B cell (primary cell): ENCODE results near the gene ZFP14. TPM values are rescaled to one million over a fixed set of nuclear protein-coding genes. Genes with fewer than 3 reads are reported as not detected.
A peak's percentile ranks its signal among the peaks of the same experiment; 100 is the strongest.

ENCODE experiments used
- ATAC-seq: fragments of 200-7000 bp; cut with Tn5 transposase; one replicate; pipeline ENCODE4 v1.10.0; 2021; ENCODE audit warnings: low read depth, mild to moderate bottlenecking, moderate number of reproducible peaks, moderate library complexity
- CTCF ChIA-PET: fragments of 350-600 bp; sonication (Branson Sonifier 250); formaldehyde crosslinking; loops from one replicate; lab custom pipeline; 2021; ENCODE audit warnings: antibody characterized with exemption, inconsistent platforms; lab: Charles Lee
- POLR2A ChIA-PET: fragments of 350-600 bp; sonication (Branson Sonifier 250); formaldehyde crosslinking; loops from one replicate; lab custom pipeline; 2021; ENCODE audit warnings: antibody characterized with exemption; lab: Charles Lee
- DNase-seq: peaks from one replicate; pipeline ENCODE4 v3.0.0; 2013
- H2AFZ ChIP-seq: 2 replicates; pipeline ENCODE4 v1.6.1; 2012; ENCODE audit warnings: mild to moderate bottlenecking, low read depth, low read length; ENCODE audit not compliant: insufficient read depth, poor library complexity, severe bottlenecking
- H3K27ac ChIP-seq, 2 donors: 1 replicate in 1 of 2; 2 replicates in 1 of 2; pipeline ENCODE4 v1.5.1; 2012 to 2013; ENCODE audit warnings: low read length in 2 of 2, mild to moderate bottlenecking in 2 of 2, moderate library complexity in 1 of 2
- H3K27me3 ChIP-seq, 4 experiments: fragments of 200-600 bp in 1 of 4; sonication (generic) in 1 of 4; replicated peaks in 1 of 4; 1 replicate in 2 of 4; 2 replicates in 2 of 4; pipeline versions ENCODE4 v1.6.1 to v1.7.0; 2013 to 2016; ENCODE audit warnings: low read length in 3 of 4, mild to moderate bottlenecking in 2 of 4, mixed read lengths in 1 of 4, moderate library complexity in 1 of 4; ENCODE audit not compliant: insufficient read depth in 4 of 4, control insufficient read depth in 3 of 4; ENCODE audit errors: control extremely low read depth in 1 of 4
- H3K36me3 ChIP-seq, 2 experiments: replicated peaks in 1 of 2; 1 replicate in 1 of 2; 2 replicates in 1 of 2; pipeline versions ENCODE4 v1.6.1 to v1.7.1; 2013; ENCODE audit warnings: low read length in 1 of 2; ENCODE audit not compliant: insufficient read depth in 2 of 2, control insufficient read depth in 1 of 2; ENCODE audit errors: control extremely low read depth in 1 of 2, extremely low read depth in 1 of 2
- H3K4me1 ChIP-seq, 2 donors: fragments of 200-600 bp in 1 of 2; sonication (generic) in 1 of 2; 1 replicate in 1 of 2; 2 replicates in 1 of 2; pipeline versions ENCODE4 v1.5.1 to v1.6.1; 2013 to 2017; ENCODE audit warnings: low read length in 2 of 2; ENCODE audit not compliant: control insufficient read depth in 2 of 2, insufficient read depth in 2 of 2
- H3K4me2 ChIP-seq: replicated peaks from 2 replicates; pipeline ENCODE3; 2012; ENCODE audit warnings: mild to moderate bottlenecking, low read depth, low read length; ENCODE audit not compliant: poor library complexity, severe bottlenecking
- H3K4me3 ChIP-seq, 5 experiments: fragments of 200-600 bp in 1 of 5; sonication (generic) in 1 of 5; 1 replicate in 3 of 5; 2 replicates in 2 of 5; pipeline versions ENCODE4 v1.5.1 to v1.7.0; 2011 to 2016; ENCODE audit warnings: low read length in 4 of 5, mild to moderate bottlenecking in 4 of 5, low read depth in 2 of 5, control low read depth in 1 of 5, moderate library complexity in 1 of 5; ENCODE audit not compliant: insufficient read depth in 1 of 5; ENCODE audit errors: control extremely low read depth in 1 of 5, extremely low read depth in 1 of 5
- H3K79me2 ChIP-seq: fragments of 200-600 bp; sonication (generic); one replicate; pipeline ENCODE4 v1.6.0; 2016; ENCODE audit warnings: low read length; ENCODE audit not compliant: control insufficient read depth, insufficient read depth
- H3K9ac ChIP-seq: fragments of 200-600 bp; sonication (generic); 2 replicates; pipeline ENCODE4 v1.6.1; 2017; ENCODE audit warnings: mild to moderate bottlenecking, low read length, moderate library complexity
- H3K9me3 ChIP-seq, 3 donors: one replicate each; pipeline versions ENCODE4 v1.6.1 to v1.7.1; 2013; ENCODE audit warnings: low read length in 2 of 3; ENCODE audit not compliant: control insufficient read depth in 2 of 3, insufficient read depth in 1 of 3; ENCODE audit errors: control extremely low read depth in 1 of 3
- H4K20me1 ChIP-seq: 2 replicates; pipeline ENCODE4 v1.6.0; 2012; ENCODE audit warnings: mild to moderate bottlenecking, low read length; ENCODE audit not compliant: insufficient read depth, control insufficient read depth, poor library complexity, severe bottlenecking
- H3K27ac Mint-ChIP-seq: one replicate; pipeline ENCODE4 v1.8.0; 2021; ENCODE audit warnings: mixed read lengths
- H3K27me3 Mint-ChIP-seq: one replicate; pipeline ENCODE4 v1.8.0; 2021; ENCODE audit warnings: mixed read lengths
- H3K4me1 Mint-ChIP-seq: one replicate; pipeline ENCODE4 v1.8.0; 2021; ENCODE audit warnings: mixed read lengths
- H3K4me3 Mint-ChIP-seq: one replicate; pipeline ENCODE4 v1.8.0; 2021; ENCODE audit warnings: mixed read lengths
- H3K9me3 Mint-ChIP-seq: one replicate; pipeline ENCODE4 v1.8.0; 2022; ENCODE audit warnings: mixed read lengths; ENCODE audit not compliant: insufficient read depth
- CTCF ChIP-seq: fragments of 200-600 bp; IDR thresholded peaks from one replicate; pipeline ENCODE4 v1.8.0; 2022; ENCODE audit warnings: antibody characterized with exemption, mild to moderate bottlenecking
- EZH2 ChIP-seq: IDR thresholded peaks from 2 replicates; pipeline ENCODE4 v1.6.1; 2012; ENCODE audit warnings: borderline replicate concordance, low read depth, mild to moderate bottlenecking, moderate library complexity, low read length; ENCODE audit not compliant: insufficient read depth, poor library complexity, severe bottlenecking
- WGBS: methylation state at CpG from one replicate; pipeline ENCODE4 v1.1.5; 2013; ENCODE audit warnings: missing lambda C conversion rate; ENCODE audit not compliant: insufficient coverage; 5-methylcytosine and 5-hydroxymethylcytosine counted together
- intact Hi-C: fragments of 100-400 bp; cut with micrococcal nuclease; formaldehyde crosslinking; loops from one replicate; pipeline ENCODE4 v1.10.0; 2022
- polyA plus RNA-seq: library from polyadenylated mRNA; depleted of rRNA; stranded (reverse); fragments of >200 nt; gene quantifications from 2 replicates; pipeline ENCODE4 v1.2.3, GENCODE V29; 2012
- total RNA-seq, 2 donors: library from RNA; stranded (reverse); fragments of 120-200 nt in 1 of 2; gene quantifications; 1 replicate in 1 of 2; 2 replicates in 1 of 2; pipeline versions ENCODE4 v1.2.3 to v1.2.4, GENCODE V29; 2013 to 2022

The ZFP14 gene
- total and polyA plus RNA-seq, 2 donors (not counting 1 experiment from before 2014, with no cell fraction given) = 5.2 to 22.7 TPM

- H3K4me1 Mint-ChIP-seq = peaks cover 33% of the 10 kb centered on the region
- ATAC-seq (peak; percentile 96), DNase-seq (peak; percentile 91)
- H3K36me3 ChIP-seq = no peaks in the 10 kb centered on the region
- peak within 1 kb of the TSS; percentile 97 for H3K4me3 Mint-ChIP-seq
- peak within 1 kb of the TSS; percentile 100 for H2AFZ ChIP-seq
- CTCF ChIA-PET = no interaction called here
- H3K27ac Mint-ChIP-seq = peak within 1 kb of the TSS; percentile 96
- H3K9me3 ChIP-seq = peaks cover 0 to 22% (median 0%) of the 10 kb centered on the region in 3 donors
- H3K27ac ChIP-seq = peak within 1 kb of the TSS; percentile 90 to 95
- H3K27me3 Mint-ChIP-seq = peaks cover 17% of the 10 kb centered on the region
- peaks cover 17 to 23% of the 10 kb centered on the region in 2 donors for H3K4me1 ChIP-seq
- H3K4me2 ChIP-seq = peak within 1 kb of the TSS; percentile 87
- 1% methylated on average over 67 of the region's 70 CpGs for WGBS
- peak within 1 kb of the TSS; percentile 96 for H3K9ac ChIP-seq
- POLR2A ChIA-PET = interaction anchor here (0.7 to 2.4 kb wide), 2 partner anchors 71 to 187 kb away, joined by 4 to 10 read pairs; partner anchors contain the start of gene ZNF566
- no peaks in the 10 kb centered on the region for H3K9me3 Mint-ChIP-seq
- H3K4me3 ChIP-seq = peak within 1 kb of the TSS; percentile 27 to 98 (median 85)
- peaks cover 47% of the 10 kb centered on the region for H3K79me2 ChIP-seq
- intact Hi-C loops = loop anchor here (1.0 to 2.0 kb wide), 7 partner anchors 39 to 432 kb away; partner anchors contain the start of genes ZFP14, ZNF345, ZNF529 and ZNF566
- TF ChIP-seq CTCF (no peak), EZH2 (no peak)
- H4K20me1 ChIP-seq = peaks cover 22% of the 10 kb centered on the region
- H3K27me3 ChIP-seq = peaks cover 0 to 21% (median 13%) of the 10 kb centered on the region in 4 experiments
Measured at GRCh38 chr19:36418287-36419001, 39.4 kb upstream of the ZFP14 start, which contains the start of gene ZFP82. Gene ZFP82 (minus strand): TSS chr19:36418644. CDS start chr19:36409789, 8,855 bp downstream.
